Measurements from ENCODE around the gene CREB3L2. TPM values are rescaled to one million over a fixed set of nuclear protein-coding genes. Genes with fewer than 3 reads are reported as not detected.

Gene CREB3L2
- total RNA-seq, 4 donors from 2014 or later: 10.9 to 24.5 (median 14.1) TPM

DNA sequence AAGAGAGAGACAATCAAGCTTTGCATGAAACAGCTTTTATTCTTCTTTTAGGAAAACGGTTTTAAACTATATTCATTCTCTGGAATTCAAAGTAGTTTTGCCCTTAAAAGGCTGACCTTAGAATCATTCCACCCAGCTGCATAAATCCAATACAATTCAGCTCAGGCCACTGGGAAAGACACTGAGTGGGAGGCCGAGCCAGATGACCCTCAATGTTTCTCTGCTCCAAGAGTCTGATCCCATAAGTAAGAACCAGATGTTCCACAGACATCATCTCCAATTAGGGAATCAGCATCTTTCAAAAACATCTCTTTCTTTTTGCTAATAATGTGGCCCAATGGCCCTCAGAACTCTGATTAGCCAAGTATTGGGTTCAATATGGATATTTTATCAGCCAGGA, 26.1 kb downstream of the CREB3L2 start:
- no peaks in the 10 kb centered on the region for H3K27me3 ChIP-seq
- H3K9me3 ChIP-seq: no peaks in the 10 kb centered on the region
- no peak for DNase-seq (ENCODE audit: low spot score in 2 of 2)
- TF ChIP-seq, protein P1, sequence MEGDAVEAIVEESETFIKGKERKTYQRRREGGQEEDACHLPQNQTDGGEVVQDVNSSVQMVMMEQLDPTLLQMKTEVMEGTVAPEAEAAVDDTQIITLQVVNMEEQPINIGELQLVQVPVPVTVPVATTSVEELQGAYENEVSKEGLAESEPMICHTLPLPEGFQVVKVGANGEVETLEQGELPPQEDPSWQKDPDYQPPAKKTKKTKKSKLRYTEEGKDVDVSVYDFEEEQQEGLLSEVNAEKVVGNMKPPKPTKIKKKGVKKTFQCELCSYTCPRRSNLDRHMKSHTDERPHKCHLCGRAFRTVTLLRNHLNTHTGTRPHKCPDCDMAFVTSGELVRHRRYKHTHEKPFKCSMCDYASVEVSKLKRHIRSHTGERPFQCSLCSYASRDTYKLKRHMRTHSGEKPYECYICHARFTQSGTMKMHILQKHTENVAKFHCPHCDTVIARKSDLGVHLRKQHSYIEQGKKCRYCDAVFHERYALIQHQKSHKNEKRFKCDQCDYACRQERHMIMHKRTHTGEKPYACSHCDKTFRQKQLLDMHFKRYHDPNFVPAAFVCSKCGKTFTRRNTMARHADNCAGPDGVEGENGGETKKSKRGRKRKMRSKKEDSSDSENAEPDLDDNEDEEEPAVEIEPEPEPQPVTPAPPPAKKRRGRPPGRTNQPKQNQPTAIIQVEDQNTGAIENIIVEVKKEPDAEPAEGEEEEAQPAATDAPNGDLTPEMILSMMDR (IDR thresholded peaks at IDR 0.05): no peak
- no peak for TF ChIP-seq POLR2AphosphoS5 (IDR thresholded peaks at IDR 0.05)
- TF ChIP-seq POLR2A (IDR thresholded peaks at IDR 0.05): no peak
- TF ChIP-seq EP300 (IDR thresholded peaks at IDR 0.05): no peak
- peak overlapping the region; percentile 68 for H3K27ac ChIP-seq
- peaks cover 52% of the 10 kb centered on the region for H3K4me1 ChIP-seq
- H3K36me3 ChIP-seq: no peaks in the 10 kb centered on the region
- no peak overlapping the region for H3K4me3 ChIP-seq
- 55% methylated on average over 2 of the region's 2 CpGs for WGBS

DNA sequence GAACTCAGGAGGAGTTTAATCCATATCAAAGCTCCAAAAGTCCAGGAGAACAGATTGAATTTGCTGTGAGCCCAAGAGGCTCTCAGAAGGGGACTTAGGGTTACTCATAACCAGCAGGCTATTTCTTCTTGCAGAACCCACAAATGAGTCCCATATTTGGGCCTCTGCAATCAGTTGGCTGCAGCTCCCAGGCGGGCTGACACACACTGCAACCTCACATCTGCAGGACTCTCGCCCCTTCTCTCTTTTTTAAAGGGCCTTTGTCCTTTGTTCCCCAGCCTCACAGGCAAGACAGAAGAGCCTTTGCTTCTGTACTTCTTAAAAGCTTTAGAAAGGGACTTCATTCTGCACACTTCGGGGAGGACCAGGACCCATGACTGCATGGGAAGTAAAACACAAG, 26.7 kb downstream of the CREB3L2 start:
- no peaks in the 10 kb centered on the region for H3K9me3 ChIP-seq
- no peak overlapping the region for H3K4me3 ChIP-seq
- H3K27ac ChIP-seq: peak overlapping the region; percentile 69
- WGBS: 56% methylated on average over 3 of the region's 3 CpGs
- H3K4me1 ChIP-seq: peaks cover 54% of the 10 kb centered on the region
- H3K36me3 ChIP-seq: no peaks in the 10 kb centered on the region
- H3K27me3 ChIP-seq: no peaks in the 10 kb centered on the region
- no peak for DNase-seq (ENCODE audit: low spot score in 2 of 2)
- TF ChIP-seq EP300 (IDR thresholded peaks at IDR 0.05) (no peak), POLR2A (IDR thresholded peaks at IDR 0.05) (no peak), POLR2AphosphoS5 (IDR thresholded peaks at IDR 0.05) (no peak)
- TF ChIP-seq, protein P1 (IDR thresholded peaks at IDR 0.05): no peak

DNA sequence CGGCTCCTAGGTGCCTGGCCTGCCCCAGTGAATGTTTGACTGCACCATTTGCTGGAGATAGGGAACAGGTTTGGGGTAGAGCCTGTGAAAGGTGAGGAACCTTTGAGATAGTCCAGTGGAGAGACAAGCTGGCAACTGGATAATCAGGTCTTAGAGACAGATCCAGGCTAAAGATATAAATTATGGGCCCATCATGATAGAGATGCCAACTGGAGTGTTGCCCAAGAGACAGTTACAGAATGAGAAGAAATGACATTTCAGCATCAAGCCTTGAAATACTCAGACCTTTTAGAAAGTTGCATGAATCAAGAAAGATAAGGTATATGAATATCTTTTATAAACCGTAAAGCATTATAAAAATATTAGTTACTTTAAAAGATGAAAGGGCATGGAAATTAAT, 27.1 kb downstream of the CREB3L2 start:
- 72% methylated on average over 2 of the region's 2 CpGs for WGBS
- peaks cover 54% of the 10 kb centered on the region for H3K4me1 ChIP-seq
- H3K36me3 ChIP-seq: no peaks in the 10 kb centered on the region

DNA sequence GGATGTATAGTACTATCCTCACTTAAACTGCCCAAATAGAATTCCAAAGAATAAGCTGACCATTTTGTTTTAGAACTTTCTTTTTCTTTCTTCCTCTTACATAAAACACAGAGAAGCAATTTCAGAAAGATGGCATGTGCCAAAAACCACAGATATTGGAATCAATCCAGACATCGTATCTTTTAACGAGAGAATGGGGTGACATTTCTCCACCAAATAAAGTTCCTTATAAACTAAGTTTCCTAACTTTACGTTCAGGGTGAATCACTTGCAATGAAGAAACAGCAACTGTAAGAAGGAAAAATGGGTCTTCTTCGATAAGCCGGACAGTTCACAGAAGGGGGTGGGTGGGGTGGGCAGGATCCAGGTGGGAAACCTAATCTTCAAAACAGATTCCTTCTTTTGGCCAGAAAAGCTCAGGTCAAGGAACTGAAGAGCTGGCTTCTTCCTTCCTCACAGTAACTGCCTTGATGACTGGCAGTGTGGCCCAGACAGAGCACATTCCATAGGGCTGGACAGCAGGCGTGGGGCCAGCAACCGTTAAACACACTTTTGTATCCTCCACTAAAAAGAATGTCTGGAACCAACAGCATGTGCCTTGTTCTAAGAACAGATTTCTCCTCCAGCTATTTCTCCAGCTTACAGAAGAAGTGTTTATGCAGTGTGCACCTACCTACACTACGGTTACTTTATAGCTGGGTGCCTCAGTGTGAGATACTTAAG, 31.5 kb downstream of the CREB3L2 start:
- no peak overlapping the region for H3K4me3 ChIP-seq
- peaks cover 47% of the 10 kb centered on the region for H3K4me1 ChIP-seq
- peak overlapping the region; percentile 33 for H3K27ac ChIP-seq
- peak in 1 of 2 donors; percentile 80 for DNase-seq (ENCODE audit: low spot score in 2 of 2)
- WGBS: 24% methylated on average over 8 of the region's 8 CpGs
- H3K36me3 ChIP-seq: no peaks in the 10 kb centered on the region
- TF ChIP-seq POLR2AphosphoS5 (IDR thresholded peaks at IDR 0.05) (no peak), EP300 (IDR thresholded peaks at IDR 0.05) (no peak), POLR2A (IDR thresholded peaks at IDR 0.05) (no peak)
- TF ChIP-seq, protein P1 (IDR thresholded peaks at IDR 0.05): no peak
- no peaks in the 10 kb centered on the region for H3K27me3 ChIP-seq
- H3K9me3 ChIP-seq: no peaks in the 10 kb centered on the region

More for the DNA sequence above, 27.1 kb downstream of the CREB3L2 start:
- Histone ChIP-seq H3K27ac (peak overlapping the region; percentile 69), H3K4me3 (no peak overlapping the region), H3K9me3 (no peaks in the 10 kb centered on the region), H3K27me3 (no peaks in the 10 kb centered on the region)
- TF ChIP-seq, protein P1 (IDR thresholded peaks at IDR 0.05): no peak
- no peak for TF ChIP-seq POLR2AphosphoS5 (IDR thresholded peaks at IDR 0.05)
- DNase-seq (ENCODE audit: low spot score in 2 of 2): no peak

DNA sequence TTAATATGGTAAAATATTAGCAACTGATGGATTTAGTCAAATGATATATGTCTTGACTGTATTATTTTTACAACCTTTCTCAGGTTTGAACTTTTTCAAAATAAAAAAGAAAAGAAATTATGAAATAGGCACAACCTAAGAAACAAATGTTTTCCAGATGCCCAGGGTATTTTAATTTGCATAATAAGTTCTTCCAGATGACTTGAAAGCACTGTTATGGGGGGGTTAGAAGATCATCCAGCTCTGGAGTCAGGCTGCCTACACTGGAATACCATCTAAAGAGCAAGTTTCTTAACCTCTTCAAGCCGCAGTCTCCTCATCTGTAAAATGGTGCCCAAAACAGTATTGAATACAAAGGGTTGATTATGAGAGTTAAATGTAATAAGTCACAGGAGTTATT, 32.1 kb downstream of the CREB3L2 start:
- 70% methylated on average over 1 of the region's 1 CpG for WGBS

More for the DNA sequence above, 32.1 kb downstream of the CREB3L2 start:
- Histone ChIP-seq H3K36me3 (no peaks in the 10 kb centered on the region), H3K4me1 (peaks cover 41% of the 10 kb centered on the region), H3K27ac (peak overlapping the region; percentile 33), H3K27me3 (no peaks in the 10 kb centered on the region), H3K4me3 (no peak overlapping the region), H3K9me3 (no peaks in the 10 kb centered on the region)
- DNase-seq (ENCODE audit: low spot score in 2 of 2): no peak
- TF ChIP-seq POLR2A (IDR thresholded peaks at IDR 0.05) (no peak), EP300 (IDR thresholded peaks at IDR 0.05) (no peak), POLR2AphosphoS5 (IDR thresholded peaks at IDR 0.05) (no peak)
- TF ChIP-seq, protein P1 (IDR thresholded peaks at IDR 0.05): no peak

All from suprapubic skin (tissue), 4 donors.